A172 (cell line): ENCODE measurements around the gene LGI4. TPM values are rescaled to one million over a fixed set of nuclear protein-coding genes. Genes with fewer than 3 reads are reported as not detected.
"Not testable (repeated sequence)": the region's sequence is repeated elsewhere in the genome, so short reads cannot be mapped to it uniquely, and the experiment has no call there.

ENCODE experiments used
- DNase-seq: peaks from one replicate; pipeline ENCODE4 v3.0.0-alpha.2; 2015; ENCODE audit warnings: low spot score
- total RNA-seq: library from RNA; depleted of rRNA; stranded (reverse); fragments of >200 nt; shearing (Covaris generic); gene quantifications from 2 replicates; pipeline ENCODE4 v1.2.3, GENCODE V29; 2014

Gene LGI4
- total RNA-seq, 1 experiment from 2014 or later = not detected

DNA sequence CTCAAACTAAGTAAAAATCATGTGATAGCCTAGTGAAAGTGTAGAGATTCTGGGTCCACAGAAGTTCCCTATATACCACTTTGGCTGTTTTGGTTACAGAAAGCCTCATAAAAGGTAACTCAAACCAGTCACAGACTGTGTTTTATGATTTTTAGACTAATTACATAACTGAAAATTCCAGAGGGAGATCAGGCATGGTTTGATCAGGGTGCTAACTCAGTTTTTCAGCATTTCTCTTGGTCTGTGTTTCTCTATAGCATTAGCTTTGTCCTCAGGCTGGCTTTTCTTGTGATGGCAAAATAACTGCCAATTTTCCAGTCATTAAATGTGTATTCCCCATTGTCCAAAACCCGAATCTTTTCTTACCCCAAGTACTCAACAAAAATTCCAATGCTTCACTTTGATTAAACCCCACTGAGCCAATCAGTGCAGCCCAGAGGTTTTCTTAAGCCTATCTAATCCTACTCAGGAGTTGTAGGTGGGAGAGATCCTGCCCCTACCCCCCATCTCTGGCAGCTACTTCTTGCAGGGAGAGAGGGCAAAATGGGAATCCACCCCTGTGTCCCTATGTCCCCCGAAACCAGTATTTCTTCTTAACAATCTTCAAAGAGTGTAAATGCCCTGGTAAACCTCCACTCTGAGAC is 27.8 kb downstream of the LGI4 start:
- no peak for DNase-seq

DNA sequence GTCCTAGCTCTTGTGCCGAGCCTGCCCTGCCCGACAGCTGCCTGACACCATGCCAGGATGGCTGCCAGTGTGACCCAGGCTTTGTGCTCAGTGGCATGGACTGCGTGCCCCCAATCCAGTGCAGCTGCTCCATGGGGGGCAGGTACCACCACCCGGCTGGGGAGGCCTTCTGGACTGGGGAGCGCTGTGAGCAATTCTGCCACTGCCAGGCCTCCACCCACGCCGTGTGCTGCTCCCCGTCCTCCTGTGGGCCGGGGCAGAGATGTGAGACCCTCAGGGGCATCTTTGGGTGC is 28.6 kb downstream of the LGI4 start:
- no peak for DNase-seq

DNA sequence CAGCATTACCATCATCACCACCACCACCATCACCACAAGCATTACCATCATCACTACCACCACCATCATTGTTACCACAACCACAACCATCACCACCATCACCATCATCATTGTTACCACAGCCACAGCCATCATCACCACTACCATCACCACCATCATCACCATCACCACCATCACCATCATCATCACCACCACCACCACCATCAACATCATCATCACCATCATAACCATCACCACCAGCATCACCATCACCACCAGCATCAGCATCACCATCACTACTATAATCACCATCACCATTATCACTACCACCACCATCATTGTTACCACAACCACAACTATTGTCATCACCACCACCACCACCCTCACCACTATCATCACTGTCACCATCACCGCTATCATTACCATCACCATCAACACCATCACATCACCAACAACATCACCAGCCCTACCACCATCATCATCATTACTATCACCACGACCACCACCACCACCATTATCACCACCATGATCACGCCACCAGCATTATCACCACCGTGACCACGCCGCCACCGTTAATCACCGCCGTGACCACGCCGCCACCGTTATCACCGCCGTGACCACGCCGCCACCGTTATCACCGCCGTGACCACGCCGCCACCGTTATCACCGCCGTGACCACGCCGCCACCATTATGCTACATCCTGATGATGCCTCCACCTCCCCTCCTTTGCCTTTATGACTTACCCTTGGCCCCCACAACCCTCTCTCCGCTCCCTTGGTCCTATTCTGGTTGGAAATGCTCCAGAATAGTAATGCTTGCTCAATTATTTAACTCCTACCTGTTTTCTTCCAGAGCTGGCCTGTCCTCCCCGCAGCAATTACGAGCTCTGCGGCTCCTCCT is 29.2 kb downstream of the LGI4 start:
- no peak for DNase-seq

DNA sequence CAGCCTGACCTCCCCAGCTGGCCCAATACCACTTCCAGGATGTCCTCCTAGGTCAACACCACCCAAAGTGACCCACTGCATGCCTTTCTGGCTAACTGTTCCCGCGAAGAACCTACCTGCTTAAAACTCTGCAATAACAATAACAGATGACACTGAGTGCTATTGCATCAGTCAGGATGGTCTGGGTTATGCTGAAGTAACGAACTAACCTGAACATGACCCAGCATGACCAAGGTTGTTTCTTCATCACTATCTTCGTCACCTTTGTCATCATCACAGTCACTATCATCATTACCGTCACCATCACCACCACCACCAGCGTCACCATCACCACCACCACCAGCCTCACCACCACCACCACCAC is 29.8 kb downstream of the LGI4 start:
- no peak for DNase-seq

DNA sequence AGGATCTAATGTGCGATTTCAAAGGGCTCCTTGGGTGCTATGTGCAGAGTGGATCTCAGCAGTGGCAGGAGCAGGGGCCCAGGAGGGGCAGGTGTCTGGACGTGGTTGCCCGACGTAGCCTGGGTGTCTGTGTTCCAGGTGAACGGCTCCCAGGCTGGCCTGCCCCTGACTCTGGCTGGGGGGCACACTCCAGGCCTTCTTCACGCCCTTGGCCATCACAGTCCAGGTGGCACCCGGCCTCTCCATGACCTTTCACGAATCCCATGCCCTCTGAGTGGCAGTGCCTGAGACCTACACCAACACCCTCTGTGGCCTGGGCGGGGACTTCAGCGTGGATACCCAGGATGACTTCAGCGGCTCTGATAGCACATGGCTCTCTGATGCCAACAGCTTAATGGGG is 30.5 kb downstream of the LGI4 start:
- no peak for DNase-seq

DNA sequence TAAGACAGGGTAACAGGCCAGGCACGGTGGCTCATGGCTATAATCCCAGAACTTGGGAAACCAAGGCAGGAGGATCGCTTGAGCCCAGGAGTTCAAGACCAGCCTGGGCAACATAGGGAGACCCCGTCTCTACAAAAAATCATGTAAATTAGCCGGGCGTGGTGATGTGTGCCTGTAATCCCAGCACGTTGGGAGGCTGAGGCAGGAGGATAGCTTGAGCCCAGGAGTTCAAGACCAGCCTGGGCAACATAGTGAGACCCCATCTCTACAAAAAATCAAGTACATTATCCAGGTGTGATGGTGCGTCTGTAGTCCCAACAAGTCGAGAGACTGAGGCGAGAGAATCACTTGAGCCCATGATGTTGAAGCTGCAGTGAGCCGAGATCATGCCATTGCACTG is 31.2 kb downstream of the LGI4 start:
- DNase-seq = not testable (repeated sequence)

DNA sequence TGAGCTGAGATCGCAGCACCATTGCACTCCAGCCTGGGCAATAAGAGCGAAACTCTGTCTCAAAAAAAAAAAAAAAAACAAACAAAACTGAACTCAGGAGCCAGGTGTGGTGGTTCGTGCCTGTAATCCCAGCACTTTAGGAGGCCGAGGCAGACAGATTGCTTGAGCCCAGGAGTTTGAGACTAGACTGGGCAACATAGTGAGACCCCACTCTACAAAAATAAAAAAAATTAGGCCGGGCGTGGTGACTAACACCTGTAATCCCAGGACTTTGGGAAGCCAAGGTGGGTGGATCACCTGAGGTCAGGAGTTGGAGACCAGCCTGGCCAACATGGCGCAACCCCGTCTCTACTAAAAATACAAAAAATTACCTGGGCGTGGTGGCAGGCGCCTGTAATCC is 32.9 kb downstream of the LGI4 start:
- DNase-seq = not testable (repeated sequence)

DNA sequence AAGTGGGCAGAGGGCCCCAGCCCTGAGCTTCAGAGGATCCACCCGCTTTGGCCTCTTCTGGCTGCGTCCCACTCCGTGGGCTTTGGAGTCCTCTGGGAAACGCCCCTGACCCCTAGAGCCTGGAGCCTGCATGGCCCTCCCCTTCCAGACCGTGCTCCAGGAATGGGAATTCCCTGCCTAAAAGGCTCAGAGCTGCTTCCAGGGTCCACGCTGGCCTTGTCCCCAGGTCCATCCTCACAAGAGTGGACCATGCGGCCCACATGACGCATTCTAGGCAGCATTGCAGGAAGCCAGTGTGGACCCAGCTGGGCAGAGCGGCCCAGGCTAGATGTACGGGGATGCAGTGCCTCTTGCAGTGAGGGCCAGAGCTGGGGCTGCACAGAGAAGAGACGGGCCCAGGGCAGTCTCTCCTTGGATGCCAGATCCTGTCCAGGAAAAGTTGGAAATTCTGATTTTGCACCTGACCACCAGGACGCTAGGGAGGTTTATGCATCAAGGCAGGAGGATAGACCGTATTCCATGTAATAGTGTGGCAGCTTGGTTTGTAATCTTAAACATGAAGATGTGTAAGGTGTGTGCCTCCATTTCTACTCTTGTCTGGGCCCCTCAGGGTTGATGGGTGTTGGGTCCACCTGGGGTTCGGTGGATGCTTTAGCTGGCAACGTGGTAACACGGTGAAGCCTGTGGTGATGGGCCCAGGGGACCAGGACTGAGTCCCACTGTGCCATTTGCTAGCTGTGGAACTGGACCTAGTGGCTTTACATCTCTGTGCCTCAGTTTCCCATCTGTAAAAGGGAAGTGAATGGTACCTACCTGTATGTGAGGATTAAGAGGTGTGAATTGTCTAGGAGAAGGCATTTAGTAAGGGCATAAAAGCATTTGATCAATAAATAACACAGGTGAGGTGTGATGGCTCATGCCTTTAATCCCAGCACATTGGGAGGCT is 34.0 kb downstream of the LGI4 start:
- no peak for DNase-seq

DNA sequence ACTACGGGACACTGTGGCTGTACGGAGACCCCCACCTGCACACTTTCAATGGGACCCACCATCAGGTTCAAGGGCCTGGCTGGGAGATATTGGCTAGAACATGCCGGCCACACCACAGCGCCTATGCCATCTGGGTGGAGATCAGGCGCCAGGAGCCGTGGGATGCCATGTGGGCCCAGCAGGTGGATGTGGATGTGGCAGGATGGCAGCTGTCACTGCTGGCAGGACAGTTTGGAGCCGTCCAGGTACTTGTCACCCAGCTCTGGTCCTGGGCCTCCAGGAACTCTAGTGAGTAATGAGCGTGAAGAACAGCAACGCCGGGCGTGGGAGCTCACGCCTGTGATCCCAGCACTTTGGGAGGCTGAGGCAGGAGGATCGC is 35.0 kb downstream of the LGI4 start:
- no peak for DNase-seq

DNA sequence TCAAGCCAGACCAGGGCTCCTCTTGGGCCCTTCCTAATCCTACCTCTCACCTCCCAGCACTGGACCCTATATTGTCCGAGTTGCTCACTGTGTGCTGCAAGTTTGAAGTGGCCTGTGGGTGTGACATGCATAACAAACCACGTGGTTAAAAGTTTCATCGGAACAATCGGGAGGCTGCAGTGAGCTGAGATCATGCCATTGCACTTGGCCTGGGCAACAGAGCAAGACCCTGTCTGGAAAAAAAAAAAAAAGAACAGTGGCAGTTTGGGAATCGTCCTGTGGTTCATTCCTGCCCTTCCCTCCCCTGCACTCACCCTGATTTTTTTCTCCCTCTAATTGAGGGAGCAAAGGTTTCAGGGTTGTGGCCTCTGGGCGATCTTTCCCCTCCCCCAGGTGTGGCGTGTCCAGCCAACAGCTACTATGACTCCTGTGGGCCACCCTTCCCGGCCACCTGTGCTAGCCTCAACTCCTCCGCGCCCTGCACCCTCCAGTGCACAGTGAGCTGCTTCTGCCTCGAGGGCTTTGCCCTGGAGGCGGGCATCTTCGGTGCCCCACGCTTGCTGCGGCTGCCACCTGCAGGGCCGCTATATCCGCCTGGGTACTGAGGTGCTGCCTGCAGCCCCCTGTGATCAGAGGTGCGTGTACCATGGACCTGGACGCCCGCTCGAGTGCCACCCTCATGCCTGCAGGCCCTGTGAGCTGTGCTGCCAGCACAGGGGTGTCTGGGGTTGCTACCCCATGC is 35.5 kb downstream of the LGI4 start:
- DNase-seq = no peak

DNA sequence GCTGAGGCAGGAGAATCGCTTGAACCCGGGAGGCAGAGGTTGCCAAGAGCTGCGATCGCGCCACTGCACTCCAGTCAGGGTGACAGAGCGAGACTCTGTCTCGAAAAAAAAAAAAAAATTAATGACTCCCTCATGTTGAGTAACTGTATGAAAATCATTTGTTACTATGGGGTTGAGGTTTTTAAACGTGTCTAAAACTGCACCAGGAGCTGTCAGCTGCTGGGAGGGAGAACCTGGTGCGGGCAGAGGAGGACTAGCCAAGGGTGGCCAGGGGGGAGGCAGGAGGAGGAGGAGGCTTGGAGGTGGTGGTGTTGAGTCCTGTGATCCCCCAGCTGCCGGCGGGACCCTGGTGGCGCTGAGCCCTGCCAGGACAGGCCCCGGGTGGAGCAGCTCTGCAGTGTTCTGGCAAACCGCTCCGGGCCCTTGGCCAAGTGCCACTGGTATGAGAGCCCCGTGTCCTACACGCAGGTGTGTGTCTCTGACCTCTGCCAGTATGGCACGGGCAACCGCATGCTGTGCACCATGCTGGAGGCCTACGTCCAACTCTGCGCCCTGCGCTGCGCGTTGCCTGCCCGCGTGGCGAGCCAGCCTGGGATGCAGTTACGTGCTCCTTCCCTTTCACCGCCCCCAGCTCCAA is 36.3 kb downstream of the LGI4 start:
- DNase-seq = no peak

DNA sequence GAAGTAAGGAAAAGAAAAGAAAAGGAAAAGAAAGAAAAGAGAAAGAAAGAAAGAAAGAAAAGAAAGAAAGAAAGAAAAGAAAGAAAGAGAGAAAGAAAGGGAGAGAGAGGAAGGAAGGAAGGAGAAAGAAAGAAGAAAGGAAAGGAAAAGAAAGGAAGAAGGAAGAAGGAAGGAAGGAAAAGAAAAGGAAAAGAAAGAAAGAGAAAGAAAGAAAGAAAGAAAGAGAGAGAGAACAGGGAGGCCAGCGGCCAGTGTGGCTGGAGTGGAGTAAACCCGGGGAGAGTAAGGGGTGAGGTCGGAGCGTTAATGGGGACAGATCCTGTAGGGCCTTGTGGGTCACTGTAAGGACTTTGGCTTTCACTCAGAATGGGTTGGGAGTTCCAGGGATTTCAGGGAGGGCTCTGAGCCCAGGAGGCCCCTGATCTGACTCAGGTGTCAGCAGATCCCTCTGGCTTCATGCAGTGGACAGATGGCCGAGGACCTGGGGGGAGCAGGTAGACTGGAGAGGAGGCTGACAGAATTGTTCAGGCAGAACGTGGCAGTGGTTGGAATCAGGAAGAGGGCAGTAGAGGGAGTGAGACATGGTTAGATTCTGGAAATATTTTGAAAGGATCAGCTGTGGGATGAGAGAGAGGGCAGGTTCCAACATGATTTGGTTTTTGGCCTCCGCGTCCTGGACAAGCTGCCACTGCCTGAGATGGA is 39.0 kb downstream of the LGI4 start:
- DNase-seq = no peak

DNA sequence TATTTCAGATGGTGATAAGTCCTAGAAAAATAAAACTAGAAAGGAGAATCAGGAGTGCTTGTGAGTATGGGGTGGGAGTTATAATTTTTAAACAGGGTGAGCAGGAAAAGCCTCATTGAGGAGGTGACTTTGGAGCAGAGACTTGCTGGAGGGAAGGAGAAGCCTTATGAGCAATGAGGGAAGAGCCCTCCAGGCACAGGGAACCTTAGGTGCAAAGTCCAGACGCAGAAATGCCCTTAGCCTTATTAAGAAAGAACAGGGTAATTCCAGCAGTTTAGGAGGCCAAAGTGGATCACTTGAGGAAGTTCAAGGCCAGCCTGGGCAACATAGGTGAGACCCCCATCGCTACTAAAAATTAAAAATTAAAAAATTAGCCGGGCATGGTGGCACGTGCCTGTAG is 40.2 kb downstream of the LGI4 start:
- no peak for DNase-seq

DNA sequence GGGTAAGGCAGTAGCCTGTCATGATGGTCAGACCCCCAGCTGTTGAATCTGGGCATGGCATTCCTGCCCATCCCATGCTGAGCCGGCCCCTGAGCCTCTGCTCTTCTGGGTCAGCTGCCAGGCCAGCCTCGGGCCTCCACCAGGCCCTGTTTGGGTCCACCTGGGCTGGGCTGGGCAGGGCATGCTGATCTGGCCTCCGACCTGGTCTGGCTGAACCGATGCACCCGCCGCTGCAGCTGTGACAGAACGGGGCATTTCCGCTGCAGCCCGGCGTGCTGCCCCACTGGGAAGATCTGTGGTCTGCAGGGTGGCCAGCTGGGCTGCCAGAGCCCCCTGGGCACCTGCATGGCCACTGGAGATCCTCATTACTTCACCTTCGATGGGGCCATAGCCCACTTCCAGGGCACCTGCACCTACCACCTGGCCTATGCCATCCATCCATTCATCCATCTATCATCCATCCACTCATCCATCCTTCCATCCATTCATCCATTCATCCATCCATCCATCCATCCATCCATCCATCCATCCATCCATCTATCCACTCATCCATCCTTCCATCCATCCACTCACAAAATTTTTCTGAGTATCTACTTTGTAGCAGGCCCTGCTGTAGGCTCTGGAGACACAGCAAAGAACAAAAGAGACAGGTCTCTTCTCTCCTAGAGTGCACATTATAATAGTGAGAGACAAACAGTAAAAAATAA is 40.8 kb downstream of the LGI4 start:
- DNase-seq = no peak

DNA sequence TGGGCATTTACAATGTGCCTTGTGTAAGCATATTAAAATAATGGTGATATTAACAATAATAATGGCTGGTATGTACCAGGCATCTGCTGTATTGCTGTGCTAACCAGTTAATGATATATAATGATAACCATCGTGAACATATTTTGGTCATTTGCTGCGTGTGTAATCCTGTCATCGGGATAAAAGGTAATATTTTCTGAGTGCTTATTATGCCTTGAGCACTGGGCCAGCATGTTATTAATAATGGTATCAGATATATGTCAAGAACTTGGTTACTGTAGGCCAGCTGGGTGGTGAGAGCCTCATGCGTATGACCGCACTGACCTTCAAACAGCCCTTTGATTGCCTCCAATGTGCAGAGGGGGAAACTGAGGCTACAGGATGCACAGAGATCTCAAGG is 41.4 kb downstream of the LGI4 start:
- no peak for DNase-seq

DNA sequence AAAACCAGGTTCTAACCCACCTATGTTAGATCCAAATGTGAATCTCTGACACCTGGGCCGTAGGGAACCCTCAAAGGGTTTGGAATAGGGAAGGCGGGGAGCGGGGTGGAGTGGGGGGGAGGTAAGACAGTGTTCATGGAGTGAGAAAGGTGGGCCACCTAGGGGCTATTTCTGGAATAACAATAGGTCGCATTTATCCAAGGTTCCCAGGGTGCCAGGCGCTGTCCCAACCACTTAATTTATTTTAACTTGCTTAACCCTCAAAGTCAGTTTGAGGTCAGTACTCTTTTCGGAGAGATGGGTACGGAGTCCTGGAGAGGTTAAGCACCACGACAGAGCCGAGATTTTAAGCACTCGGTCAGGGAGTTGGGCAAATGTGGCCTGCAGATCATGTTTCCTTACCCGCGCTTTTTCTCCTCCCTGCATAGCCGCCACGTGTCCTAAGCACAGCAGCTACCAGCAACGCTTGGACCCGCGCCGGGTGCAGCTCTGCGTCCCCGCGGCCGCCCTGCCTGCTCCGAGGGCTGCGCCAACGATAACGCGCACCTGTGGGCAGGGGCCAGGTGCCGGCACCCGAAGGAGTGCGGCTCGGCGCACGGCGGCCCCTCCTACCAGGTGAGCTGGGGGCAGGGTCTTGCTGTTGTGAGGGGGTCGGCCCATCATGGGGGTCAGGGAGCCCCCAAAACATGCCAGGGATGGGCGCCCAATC is 44.2 kb downstream of the LGI4 start:
- peak; percentile 66 for DNase-seq

DNA sequence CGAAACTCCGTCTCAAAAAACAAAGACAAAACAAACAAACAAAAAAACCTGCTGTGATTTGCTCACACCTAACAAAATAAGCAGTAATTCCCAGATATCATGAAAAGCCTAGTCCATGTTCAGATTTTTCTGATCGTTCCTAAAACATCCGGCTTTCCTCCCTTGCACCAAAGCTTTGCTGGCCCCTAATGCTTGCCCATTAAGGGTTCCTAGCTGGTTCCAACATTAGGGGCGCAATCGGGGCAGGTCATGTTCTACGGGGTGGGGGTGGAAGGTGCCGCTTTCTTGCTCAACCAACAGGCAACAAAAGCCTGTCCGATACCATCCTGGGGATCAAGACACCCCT is 44.7 kb downstream of the LGI4 start:
- DNase-seq = no peak

DNA sequence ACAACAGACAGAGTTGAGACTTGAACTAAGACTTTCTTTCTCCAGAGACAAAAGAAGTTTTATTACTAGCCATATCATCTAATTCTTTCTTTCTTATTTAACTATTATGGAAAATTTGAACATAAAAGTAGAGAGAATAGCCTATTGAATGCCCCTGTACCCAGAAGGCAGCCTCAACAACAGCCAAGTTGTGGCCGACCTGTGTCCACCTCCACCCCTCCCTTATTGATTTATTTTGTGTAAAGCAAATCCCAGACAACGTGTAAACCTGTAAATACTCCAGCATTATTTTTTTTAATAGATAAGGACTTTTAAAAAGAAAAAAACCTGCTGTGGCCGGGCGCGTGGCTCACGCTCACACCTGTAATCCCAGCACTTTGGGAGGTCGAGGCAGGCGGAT is 45.3 kb downstream of the LGI4 start:
- DNase-seq = no peak

DNA sequence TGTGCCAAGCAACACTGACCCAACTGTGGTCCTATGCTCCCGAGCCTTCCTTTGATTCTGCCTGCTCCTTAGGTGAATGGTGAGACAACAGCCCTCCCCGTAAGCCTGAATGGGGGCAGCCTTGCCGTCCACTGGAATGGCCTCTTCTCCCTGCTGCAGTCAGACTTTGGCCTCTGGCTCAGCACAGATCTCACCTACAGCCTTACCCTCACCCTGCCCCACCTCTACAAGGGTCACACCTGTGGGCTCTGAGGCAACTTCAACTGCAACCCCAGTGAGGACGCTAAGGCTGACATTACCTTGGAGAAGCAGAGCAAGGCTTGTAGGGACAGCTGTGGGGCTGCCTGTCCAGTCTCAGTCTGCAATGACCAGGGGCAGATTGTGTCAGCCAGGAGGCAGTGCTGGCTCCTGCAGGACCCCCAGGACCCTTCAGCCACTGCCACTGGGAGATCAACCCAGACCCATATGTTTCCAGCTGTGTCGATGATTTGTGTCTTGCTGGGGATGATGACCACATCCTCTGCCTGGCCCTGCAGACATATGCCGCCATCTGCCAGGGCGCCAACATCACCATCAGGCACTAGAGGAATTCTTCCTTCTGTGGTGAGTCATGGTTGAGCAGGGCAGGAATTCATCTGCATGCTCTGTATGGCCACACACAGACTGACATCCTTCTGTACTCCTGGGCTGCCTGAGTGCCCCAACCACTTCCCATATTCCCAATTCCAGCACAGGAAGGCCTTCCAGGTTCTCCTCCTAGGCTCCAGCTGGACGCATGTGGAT is 46.5 kb downstream of the LGI4 start:
- peak; percentile 96 for DNase-seq
